GM12878 (cell line): ENCODE data around the gene ERICH4. TPM values are rescaled to one million over a fixed set of nuclear protein-coding genes. Genes with fewer than 3 reads are reported as not detected.
A peak's percentile ranks its signal among the peaks of the same experiment; 100 is the strongest.

Experiments used
- BCLAF1 ChIP-seq: fragments of 450-650 bp; IDR thresholded peaks from 2 replicates; pipeline ENCODE4 v1.6.1; 2017; ENCODE audit warnings: antibody characterized with exemption, mild to moderate bottlenecking, moderate library complexity
- CEBPZ ChIP-seq: fragments of 150-350 bp; IDR thresholded peaks from 2 replicates; pipeline ENCODE4 v1.6.1; 2016; ENCODE audit warnings: low read depth, low read length
- CHD4 ChIP-seq: fragments of 200-600 bp; sonication (generic); IDR thresholded peaks from 2 replicates; pipeline ENCODE4 v1.6.1; 2016; ENCODE audit warnings: mild to moderate bottlenecking
- GATAD2B ChIP-seq: fragments of 450-650 bp; conservative IDR thresholded peaks from 2 replicates; pipeline ENCODE4 v1.6.1; 2017; ENCODE audit warnings: low read depth, mild to moderate bottlenecking, moderate library complexity
- HDAC6 ChIP-seq: fragments of 200-600 bp; sonication (generic); IDR thresholded peaks from one replicate; pipeline ENCODE4 v1.8.0; 2017; ENCODE audit warnings: antibody characterized with exemption; ENCODE audit not compliant: unreplicated experiment
- HDGF ChIP-seq: fragments of 450-650 bp; IDR thresholded peaks from 2 replicates; pipeline ENCODE4 v1.6.1; 2016; ENCODE audit warnings: antibody characterized with exemption
- IKZF1 ChIP-seq: fragments of 450-650 bp; conservative IDR thresholded peaks from 2 replicates; pipeline ENCODE4 v1.6.1; 2017; ENCODE audit warnings: antibody characterized with exemption, mild to moderate bottlenecking
- NBN ChIP-seq: fragments of 450-650 bp; IDR thresholded peaks from 2 replicates; pipeline ENCODE4 v1.6.1; 2016
- NKRF ChIP-seq: fragments of 450-650 bp; conservative IDR thresholded peaks from 2 replicates; pipeline ENCODE4 v1.6.1; 2017; ENCODE audit warnings: mild to moderate bottlenecking, moderate library complexity
- NR2C2 ChIP-seq: IDR thresholded peaks from 2 replicates; pipeline ENCODE4 v1.6.1; 2011; ENCODE audit warnings: borderline replicate concordance, low read depth; ENCODE audit not compliant: control insufficient read depth, insufficient read length
- NRF1 ChIP-seq: conservative IDR thresholded peaks from 2 replicates; pipeline ENCODE4 v1.6.1; 2011; ENCODE audit warnings: mild to moderate bottlenecking, low read depth, low read length, improper control_type of control experiment
- RCOR1 ChIP-seq: conservative IDR thresholded peaks from 2 replicates; pipeline ENCODE4 v1.6.1; 2012; ENCODE audit warnings: low read depth, low read length, improper control_type of control experiment
- TARDBP ChIP-seq: IDR thresholded peaks from 2 replicates; pipeline ENCODE4 v1.6.1; 2016; ENCODE audit warnings: borderline replicate concordance
- ZNF622 ChIP-seq: fragments of 450-650 bp; IDR thresholded peaks from 2 replicates; pipeline ENCODE4 v1.6.1; 2017; ENCODE audit warnings: mild to moderate bottlenecking, inconsistent platforms
- polyA plus RNA-seq, 11 experiments: library from polyadenylated mRNA; depleted of rRNA in 4 of 11; unstranded in 6 of 11; stranded (reverse) in 5 of 11; fragments of >200 nt; fragmentation: Nextera tagmentation in 4 of 11; fragmentation: Illumina TruSeq in 1 of 11; extraction: Ambion mirVana in 4 of 11; extraction: Trizol in 1 of 11; gene quantifications; 1 replicate in 1 of 11; 2 replicates in 10 of 11; pipeline versions ENCODE4 v1.2.1 to v1.2.3, GENCODE V29; 2011 to 2016; ENCODE audit warnings: inconsistent platforms in 2 of 11, missing spikeins in 2 of 11, low read depth in 1 of 11
- total RNA-seq, 4 experiments: library from RNA; depleted of rRNA in 3 of 4; stranded (reverse); fragments of >200 nt in 3 of 4; fragmentation: Illumina TruSeq in 1 of 4; extraction: Trizol in 1 of 4; gene quantifications; 2 replicates each; pipeline versions ENCODE4 v1.2.1 to v1.2.3, GENCODE V29; 2013 to 2021
- TF ChIP-seq, protein P1 (sequence below): fragments of 450-650 bp; IDR thresholded peaks from 2 replicates; pipeline ENCODE4 v1.6.1; 2018; ENCODE audit warnings: borderline replicate concordance, mild to moderate bottlenecking; ENCODE audit not compliant: partially characterized antibody
- TF ChIP-seq, protein P2 (sequence below): IDR thresholded peaks from 2 replicates; pipeline ENCODE4 v1.6.1; 2012; ENCODE audit warnings: low read depth, low read length, improper control_type of control experiment

Gene ERICH4
- total and polyA plus RNA-seq, 10 of the 15 experiments (the other 5 are each of a cell fraction or from before 2014, with no cell fraction given): not detected

DNA sequence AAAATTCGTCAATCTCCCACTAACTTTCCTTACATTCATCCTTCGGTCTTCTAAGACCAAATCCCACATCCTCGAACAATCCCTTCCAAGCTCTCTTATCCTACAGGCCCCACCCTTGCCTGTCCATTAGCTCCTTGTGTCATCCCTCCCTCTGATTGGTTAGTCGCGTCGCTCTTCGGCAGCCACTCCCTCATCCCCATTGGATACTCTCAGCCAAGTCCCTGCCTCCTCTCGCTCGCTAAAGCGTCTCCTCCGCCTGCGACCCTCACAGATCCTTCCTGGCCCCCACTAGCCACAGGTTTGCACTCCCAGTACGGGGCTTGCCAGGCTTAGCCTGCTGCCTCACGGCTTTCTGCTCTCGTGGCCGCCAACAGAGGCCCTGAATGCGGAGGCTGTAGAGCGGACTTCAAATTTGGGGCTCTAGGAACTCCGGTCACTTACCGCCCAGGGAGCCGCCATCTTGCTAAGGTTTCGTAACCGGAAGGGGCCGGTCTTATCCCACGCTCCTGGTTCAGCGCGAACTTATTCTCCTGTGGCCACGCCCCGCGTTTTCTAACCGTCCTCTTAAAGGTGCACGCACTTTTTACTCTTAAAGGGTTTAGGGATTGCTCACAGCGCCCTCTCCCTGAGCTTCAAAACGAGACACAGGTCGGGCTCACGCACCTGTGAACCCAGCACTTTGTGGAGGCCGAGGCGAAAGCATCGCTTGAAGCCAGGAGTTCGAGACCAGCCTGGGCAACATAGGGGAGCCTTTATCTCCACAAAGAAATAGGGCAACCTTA lies 3.3 kb upstream of the ERICH4 start, which contains the start of gene DMAC2 (continued):
- TF ChIP-seq ZNF622 (no peak), NKRF (peak; percentile 69; the same call in 1 of the 2 replicates), RCOR1 (no peak), NR2C2 (no peak), BCLAF1 (no peak), NRF1 (no peak), HDGF (peak; percentile 84), CEBPZ (no peak), CHD4 (no peak), GATAD2B (no peak; the same call in 1 of the 2 replicates), NBN (peak; percentile 87; the same call in 1 of the 2 replicates), IKZF1 (peak; percentile 70), HDAC6 (no peak), TARDBP (no peak)
- TF ChIP-seq, protein P1, sequence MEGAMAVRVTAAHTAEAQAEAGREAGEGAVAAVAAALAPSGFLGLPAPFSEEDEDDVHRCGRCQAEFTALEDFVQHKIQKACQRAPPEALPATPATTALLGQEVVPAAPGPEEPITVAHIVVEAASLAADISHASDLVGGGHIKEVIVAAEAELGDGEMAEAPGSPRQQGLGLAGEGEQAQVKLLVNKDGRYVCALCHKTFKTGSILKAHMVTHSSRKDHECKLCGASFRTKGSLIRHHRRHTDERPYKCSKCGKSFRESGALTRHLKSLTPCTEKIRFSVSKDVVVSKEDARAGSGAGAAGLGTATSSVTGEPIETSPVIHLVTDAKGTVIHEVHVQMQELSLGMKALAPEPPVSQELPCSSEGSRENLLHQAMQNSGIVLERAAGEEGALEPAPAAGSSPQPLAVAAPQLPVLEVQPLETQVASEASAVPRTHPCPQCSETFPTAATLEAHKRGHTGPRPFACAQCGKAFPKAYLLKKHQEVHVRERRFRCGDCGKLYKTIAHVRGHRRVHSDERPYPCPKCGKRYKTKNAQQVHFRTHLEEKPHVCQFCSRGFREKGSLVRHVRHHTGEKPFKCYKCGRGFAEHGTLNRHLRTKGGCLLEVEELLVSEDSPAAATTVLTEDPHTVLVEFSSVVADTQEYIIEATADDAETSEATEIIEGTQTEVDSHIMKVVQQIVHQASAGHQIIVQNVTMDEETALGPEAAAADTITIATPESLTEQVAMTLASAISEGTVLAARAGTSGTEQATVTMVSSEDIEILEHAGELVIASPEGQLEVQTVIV: peak; percentile 41
- TF ChIP-seq, protein P2, sequence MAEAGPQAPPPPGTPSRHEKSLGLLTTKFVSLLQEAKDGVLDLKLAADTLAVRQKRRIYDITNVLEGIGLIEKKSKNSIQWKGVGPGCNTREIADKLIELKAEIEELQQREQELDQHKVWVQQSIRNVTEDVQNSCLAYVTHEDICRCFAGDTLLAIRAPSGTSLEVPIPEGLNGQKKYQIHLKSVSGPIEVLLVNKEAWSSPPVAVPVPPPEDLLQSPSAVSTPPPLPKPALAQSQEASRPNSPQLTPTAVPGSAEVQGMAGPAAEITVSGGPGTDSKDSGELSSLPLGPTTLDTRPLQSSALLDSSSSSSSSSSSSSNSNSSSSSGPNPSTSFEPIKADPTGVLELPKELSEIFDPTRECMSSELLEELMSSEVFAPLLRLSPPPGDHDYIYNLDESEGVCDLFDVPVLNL: peak; percentile 12; the same call in 1 of the 2 replicates
